Fibroblast of skin of left biceps (primary cell): Measurements from ENCODE around the gene SLC25A41.

Experiments used
- DNase-seq, 2 experiments: peaks; one replicate each; pipeline ENCODE4 v3.0.0-alpha.2; 2013; ENCODE audit warnings: low read depth in 2 of 2

The SLC25A41 gene

DNA sequence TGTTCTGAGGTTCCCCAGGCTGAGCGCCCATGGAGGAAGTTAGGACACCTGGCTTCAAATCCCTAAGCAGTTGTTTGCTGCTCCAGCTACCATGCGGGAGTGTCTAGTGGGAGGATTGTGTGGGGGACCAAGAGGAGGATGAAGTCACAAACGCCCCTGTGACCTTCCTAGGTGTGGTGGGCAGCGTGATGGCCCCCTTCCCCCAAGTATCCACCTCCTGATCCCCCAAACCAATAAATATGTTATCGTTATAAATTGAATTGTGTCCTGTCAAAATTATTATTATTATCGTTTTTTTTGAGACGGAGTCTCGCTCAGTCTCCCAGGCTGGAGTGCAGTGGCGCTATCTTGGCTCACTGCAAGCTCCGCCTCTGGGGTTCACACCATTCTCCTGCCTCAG, at the start of gene SLC25A41:
SLC25A41 (minus strand) TSS at position 101 of the 400 bp plus-strand sequence; CDS start at position 31, 70 bp downstream.
- DNase-seq: no peak

GRCh38 chr19:6483235-6483634, 49.7 kb upstream of the SLC25A41 start:
- no peak for DNase-seq

- DNase-seq: no peak
These were observed 48.8 kb upstream of the SLC25A41 start for GRCh38 chr19:6482343-6482686.

DNA sequence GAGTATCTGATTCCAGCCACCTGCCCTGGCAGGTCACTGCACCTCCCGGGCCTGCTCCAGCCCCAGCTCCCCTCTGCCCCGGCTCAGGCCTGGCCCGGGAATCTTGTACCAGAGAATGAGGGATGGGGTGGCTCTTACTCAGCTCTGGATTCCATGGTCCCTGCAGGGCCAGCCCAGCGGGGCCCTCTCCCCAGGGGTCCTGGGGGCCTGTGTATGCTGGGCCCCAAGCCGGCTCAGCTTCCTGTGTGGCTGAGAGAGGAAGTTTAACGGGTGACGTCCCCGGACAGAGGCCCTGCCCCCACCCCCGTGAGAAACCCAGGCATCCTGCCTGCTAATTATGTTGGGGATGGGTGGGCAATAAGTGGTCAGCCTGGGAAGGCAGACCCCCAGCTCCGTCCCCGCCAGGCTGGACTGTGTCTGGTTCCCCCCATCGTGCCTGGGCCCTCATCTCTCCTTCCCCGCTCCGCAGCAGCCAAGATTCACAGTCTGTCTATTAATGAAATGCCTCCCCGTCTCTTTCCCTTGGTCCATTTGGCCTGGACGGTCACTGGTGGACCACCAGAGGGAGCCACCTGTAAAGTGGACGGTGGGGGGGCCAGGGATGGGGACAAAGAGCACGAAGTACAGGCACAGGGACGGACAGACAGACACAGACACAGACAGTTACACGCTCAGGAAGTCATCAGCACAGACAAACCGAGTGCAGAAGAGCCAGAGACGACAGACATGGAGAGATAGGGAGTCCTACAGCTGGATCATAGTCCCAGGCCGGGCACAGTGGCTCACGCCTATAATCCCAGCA, 48.2 kb upstream of the SLC25A41 start, which contains the start of gene DENND1C:
DENND1C (minus strand) TSS at position 247 of the 802 bp plus-strand sequence; CDS start at position 155, 92 bp downstream.
- no peak for DNase-seq

DNA sequence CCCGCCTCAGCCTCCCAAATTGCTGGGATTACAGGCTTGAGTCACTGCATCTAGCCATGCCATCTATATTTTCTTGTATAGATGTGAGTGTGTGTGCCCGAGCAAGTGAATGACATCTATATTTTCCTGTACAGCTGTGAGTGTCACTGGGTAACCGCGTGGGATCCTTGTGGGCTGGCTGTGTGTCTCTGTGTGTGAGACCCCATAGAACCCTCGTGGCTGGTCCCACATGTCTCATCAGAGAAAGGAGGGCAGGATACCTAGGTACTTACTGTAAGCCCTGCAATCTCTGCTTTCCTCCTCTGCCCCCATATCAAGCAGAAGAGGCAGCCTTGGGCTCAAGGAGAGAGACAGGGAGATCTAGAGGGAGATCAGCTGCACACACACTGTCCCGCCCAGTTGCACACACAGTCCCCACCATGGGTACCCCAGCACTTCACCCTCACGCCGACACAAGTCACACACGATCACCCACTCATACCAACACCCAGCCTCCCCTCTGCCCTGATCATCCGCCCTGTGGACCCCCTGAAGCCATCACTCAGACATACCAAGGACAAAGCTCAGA, 47.4 kb upstream of the SLC25A41 start:
- DNase-seq: no peak

DNA sequence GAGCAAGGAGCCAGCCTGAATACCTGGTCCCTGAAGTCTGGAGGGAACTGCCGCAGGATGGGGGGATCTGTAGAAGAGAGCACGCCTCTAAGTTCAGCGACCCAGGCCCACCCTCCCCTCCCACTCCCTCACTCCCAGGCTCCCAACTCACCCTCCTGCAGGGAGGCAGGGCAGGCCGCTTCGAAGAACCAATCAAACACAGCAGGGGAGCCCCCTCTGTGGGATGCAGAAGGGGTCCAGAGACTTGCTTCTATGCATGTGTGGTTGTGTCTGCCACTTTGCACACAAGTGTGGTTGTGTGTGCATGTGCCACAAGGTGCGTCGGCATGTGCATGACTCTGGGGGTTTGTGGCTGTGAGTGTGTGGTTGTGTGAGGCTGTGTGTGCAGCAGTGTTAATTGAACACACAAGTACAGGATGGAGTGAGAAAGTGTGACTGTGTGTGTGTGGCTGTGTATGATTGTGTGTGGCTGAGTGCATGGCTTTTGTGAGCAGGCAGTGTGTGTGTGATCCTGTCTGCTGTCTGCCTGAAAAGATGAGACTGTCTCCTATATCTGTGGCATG, 46.4 kb upstream of the SLC25A41 start:
- no peak for DNase-seq

- no peak for DNase-seq
These were observed 45.3 kb upstream of the SLC25A41 start for GRCh38 chr19:6478815-6479214.

GRCh38 chr19:6476896-6477431, 43.4 kb upstream of the SLC25A41 start:
- DNase-seq: no peak

- peak; percentile 5 to 9 for DNase-seq
These were observed 42.8 kb upstream of the SLC25A41 start for GRCh38 chr19:6476155-6476895.

DNA sequence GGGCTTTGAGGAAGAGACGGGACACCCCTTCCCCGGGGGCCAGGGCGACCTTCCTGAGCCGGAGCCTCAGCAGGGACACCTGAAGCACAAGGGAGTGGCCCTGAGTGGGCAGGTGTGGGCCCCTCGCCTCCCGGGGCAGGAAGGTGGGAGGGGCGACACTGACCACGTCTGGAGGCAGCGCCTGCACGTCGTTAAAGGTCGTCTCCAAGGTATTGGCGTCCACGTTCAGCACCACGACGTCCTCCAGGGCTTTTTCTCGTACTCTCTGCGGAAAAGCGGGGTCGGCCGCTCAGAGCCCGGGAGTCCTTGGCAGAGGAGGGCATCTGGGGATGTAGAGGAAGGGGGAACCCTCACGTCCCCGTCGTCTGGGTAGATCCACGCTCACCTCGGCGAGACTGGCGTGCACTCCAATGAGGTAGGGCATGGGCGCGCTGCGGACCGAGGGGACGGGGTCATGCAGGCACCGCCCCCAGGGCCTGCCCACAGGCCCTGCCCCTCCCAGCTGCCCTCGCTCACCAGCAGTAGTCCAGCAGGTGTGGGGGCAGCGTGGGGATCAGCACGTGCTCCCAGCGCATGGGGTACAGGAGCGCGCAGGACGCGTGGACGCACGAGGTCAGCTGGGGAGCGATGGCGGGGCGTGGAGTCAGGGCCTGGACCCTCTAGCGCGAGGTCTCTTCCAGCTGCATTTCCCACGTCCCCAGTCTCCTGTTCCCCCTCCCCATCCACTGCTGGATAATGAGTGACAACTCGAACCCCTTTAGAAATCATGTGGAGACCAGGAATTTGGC, 42.0 kb upstream of the SLC25A41 start:
- no peak for DNase-seq

- no peak for DNase-seq
These were observed 40.1 kb upstream of the SLC25A41 start for GRCh38 chr19:6473647-6474046.

GRCh38 chr19:6472713-6473112, 39.1 kb upstream of the SLC25A41 start:
- DNase-seq: no peak

DNA sequence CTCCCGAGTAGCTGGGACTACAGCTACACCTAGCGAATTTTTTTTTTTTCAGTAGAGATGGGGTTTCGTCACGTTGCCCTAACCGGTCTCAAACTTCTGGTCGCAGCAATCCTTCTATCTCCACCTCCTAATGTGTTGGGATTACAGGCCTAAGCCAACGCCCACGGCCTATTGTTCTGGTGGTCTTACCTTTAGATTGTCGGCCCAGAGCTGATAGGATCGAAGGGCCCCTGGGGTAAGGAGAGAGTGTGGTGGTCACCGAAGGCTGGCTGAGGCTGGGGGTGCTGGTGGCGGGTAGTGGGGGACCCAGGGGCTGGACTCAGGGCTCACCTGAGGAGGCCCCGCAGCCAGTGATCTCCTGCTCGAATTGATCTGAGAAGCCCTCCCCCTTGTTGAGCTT, 37.5 kb upstream of the SLC25A41 start:
- DNase-seq: no peak

DNA sequence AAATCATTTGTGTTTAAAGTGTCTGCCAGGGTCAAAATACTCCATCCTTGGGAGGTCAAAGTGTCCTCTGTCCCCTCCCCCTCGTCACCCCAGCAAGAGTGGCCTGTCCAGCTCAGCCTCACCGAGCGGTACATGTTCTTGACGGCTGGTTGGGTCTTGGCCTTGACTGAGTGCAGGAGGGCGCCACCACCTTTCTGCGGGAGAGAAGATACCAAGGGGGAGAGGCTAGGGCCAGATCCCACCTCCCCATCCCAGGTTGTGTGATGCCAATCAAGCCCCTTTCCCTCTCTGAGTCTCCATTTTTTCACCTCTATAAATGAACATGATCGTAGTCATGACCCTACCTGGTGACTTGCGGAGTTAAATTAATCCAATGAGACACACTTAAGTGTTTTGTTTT, 36.6 kb upstream of the SLC25A41 start:
- no peak for DNase-seq

DNA sequence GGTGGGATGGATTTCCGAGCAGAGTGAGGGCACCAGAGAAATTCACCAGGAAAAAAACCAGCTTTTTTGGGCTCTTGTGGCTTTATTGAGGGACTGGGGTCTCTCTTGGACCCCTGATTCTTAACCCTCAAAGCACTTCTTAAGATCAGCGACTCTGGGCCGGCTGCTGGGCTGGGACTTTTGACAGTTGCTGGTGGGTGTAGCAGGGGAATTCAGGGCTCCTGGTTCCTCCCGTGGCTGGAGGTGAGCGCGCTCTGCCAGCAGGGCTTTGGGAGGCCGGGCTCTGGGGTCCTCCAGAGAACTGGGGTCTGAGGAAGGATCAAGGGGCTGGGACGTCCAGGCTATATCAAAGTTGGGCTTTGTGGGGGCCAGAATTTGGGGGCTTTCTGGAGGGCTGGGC, 33.8 kb upstream of the SLC25A41 start:
- no peak for DNase-seq

GRCh38 chr19:6466526-6467248, 33.1 kb upstream of the SLC25A41 start:
- no peak for DNase-seq

- DNase-seq: no peak
These were observed 32.1 kb upstream of the SLC25A41 start for GRCh38 chr19:6465663-6466062.

DNA sequence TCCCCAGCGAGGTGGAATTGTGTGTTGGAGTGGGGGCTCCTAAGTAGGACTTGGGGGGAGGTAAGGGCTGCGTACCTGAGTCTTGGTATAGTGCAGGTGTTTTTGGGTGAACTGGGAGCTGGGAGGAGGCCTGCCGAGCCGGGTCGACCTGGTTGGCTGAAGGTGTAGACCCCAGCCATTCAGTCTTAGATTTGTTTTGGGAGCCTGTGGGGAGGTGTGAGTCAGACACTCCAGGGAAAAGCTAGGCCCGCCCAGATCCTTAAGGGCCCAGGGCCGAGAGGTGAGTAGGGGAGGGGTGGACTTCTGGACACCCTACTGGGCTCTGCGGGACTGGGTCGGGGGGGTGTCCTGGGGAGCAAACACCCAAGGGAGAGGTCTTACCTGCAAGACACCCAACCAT, 31.4 kb upstream of the SLC25A41 start:
- DNase-seq: no peak

- no peak for DNase-seq
These were observed 30.7 kb upstream of the SLC25A41 start, which contains the start of gene CRB3 for GRCh38 chr19:6464070-6464873. Gene CRB3, plus strand, starts transcription at chr19:6464271. Its CDS starts 431 bp downstream, at chr19:6464702.
